Renal pelvis (tissue), 4 donors: ENCODE results near the gene VTI1A. TPM values are rescaled to one million over a fixed set of nuclear protein-coding genes. Genes with fewer than 3 reads are reported as not detected.
"Not testable (repeated sequence)": the region's sequence is repeated elsewhere in the genome, so short reads cannot be mapped to it uniquely, and the experiment has no call there.

ENCODE experiments used
- DNase-seq: peaks from one replicate; pipeline ENCODE4 v3.0.0-alpha.2; 2013
- polyA plus RNA-seq, 3 donors: library from polyadenylated mRNA; unstranded; fragments of 120-200 nt; gene quantifications; one replicate each; pipeline ENCODE4 v1.2.1, GENCODE V29; 2013; ENCODE audit not compliant: insufficient read length in 3 of 3

VTI1A gene
- polyA plus RNA-seq, 3 donors = 18.9 to 22.0 (median 20.3) TPM

- no peak for DNase-seq
Measured at GRCh38 chr10:112536663-112537062, 89.6 kb downstream of the VTI1A start.

DNA sequence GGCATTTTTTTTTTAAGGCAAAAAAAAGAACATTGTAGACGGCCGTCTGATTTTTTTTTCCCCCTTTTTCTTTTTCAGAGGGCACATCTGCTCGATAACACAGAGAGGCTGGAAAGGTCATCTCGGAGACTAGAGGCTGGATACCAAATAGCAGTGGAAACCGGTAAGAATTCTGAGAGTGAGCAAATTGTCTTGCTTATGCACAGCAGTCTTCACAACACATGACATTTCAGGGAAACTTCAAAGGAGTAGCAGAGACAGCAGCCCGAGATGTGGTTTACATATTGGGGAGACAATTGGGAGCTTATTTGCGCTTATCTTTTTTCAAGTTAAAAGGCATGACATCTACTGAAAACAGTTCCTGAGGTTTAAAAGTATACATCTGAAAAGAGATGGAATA, 91.2 kb downstream of the VTI1A start:
- no peak for DNase-seq

DNA sequence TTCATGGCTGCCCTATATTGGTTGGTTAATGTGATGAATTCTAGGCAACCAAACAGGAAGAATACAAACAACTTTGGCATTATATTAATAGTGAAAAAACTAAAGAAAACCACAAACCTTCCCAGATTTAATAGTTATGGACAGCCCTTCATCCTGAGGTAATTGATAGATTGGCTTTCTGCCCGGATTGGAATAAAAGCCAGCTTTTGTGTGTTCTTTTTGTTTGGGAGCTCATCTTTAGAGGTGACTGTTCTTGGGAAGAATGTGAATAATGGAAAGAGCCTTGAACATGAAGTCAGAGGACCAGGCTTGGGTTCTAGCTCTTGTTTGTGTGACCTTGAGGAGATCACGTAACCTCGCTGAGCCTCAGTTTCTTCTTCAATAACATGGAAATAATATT, 92.3 kb downstream of the VTI1A start:
- DNase-seq = no peak

DNA sequence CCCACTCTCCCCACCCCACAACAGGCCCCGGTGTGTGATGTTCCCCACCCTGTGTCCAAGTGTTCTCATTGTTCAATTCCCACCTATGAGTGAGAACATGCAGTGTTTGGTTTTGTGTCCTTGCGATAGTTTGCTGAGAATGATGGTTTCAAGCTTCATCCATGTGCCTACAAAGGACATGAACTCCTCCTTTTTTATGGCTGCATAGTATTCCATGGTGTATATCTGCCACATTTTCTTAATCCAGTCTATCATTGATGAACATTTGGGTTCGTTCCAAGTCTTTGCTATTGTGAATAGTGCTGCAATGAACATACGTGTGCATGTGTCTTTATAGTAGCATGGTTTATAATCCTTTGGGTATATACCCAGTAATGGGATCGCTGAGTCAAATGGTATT, 95.8 kb downstream of the VTI1A start:
- DNase-seq = not testable (repeated sequence)

GRCh38 chr10:112546474-112546873, 99.5 kb downstream of the VTI1A start:
- no peak for DNase-seq

DNA sequence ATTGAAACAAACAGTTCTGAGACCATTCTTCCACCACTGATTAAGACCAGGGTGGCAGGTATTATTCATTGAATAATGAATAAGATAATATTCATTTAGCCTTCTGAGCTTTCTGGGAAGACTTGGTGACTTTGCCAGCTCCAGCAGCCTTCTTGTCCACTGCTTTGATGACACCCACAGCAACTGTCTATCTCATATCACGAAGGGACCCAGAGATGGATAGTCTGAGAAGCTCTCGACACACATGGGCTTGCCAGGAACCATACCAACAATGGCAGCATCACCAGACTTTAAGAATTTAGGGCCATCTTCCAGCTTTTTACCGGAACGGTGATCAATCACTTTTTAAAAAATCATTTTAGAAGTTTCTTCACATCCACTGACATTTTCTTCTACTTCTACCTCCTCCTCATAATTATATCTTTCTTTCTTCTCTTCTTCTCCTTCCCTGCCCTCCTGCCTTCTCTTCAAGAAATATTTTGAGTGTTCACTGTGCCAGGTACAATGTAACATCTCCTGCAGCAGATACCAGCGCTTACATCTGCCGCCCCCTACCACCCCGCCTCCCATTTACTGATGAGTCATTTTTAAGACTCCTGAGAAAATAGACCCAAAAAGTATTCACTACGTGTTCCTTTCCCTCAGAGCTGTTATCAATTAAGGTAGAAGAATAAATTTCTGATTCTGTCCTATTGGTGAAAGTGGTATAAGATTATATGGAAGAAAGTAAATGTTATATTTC, 101.7 kb downstream of the VTI1A start:
- DNase-seq = no peak

DNA sequence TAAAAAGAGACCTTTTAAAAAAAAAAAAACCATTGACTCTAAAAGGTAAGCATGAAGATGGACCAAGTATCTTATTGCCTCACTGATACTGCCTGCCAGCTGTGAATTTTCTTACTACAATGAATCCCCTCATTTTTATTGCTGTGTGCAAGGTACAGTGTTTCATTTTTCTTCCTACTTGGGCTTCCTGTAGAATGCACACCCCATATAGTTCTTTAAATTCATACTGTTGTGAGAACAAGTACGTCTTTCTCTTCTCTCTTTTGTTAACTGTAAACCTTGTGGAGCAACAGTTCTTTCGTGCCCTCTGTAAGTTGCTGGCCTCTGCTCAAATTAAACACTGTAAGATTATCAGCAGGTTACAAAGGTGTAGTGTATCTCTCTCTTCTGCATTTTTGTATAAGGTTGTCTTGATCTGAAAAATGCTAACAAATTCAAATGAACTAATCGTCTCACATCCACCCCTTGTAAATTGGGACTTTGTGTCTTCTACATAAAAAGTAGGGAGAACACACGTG, 105.6 kb downstream of the VTI1A start:
- no peak for DNase-seq

DNA sequence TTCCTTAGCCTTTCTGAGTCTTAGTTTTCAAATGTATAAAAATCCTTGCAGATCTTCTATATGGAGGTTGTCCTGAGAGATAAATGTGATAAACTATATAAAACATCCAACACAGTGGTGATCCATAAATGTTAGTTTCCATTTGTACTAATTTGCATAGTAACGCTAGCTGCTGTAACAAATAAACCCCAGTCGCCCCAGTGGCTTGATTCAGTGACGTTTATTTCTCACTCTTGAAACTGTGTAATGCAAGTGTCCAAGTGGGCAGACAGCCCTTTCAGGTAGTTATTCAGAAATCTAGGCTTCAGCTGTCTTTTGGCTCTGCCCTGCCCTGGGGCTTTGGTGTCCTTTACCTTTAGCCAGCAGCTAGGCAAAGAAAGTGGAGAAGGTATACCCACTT, 106.3 kb downstream of the VTI1A start:
- no peak for DNase-seq

DNA sequence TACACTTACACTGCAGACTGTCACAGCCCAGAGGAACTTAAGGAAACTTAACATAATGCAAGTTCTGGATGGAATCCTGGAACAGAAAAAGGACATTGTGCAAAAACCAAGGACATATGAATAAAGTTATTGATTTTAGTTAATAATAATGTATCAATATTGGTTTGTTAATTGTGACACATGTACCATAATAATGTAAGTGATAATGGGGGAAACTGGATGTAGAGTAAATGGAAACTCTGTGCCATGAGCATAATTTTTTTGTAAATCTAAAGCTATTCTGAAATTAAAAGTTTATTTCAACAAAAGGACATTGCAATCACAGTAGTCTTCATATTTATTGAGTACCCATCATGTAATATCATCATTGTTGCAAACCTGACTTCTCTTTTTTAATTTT, 107.2 kb downstream of the VTI1A start:
- no peak for DNase-seq

- DNase-seq = no peak
Measured at GRCh38 chr10:112557197-112557596, 110.2 kb downstream of the VTI1A start.

- no peak for DNase-seq
Measured at GRCh38 chr10:112558476-112559142, 111.6 kb downstream of the VTI1A start.

GRCh38 chr10:112559349-112559748, 112.3 kb downstream of the VTI1A start:
- no peak for DNase-seq

GRCh38 chr10:112562122-112562521, 115.1 kb downstream of the VTI1A start:
- DNase-seq = no peak

GRCh38 chr10:112562809-112563663, 116.0 kb downstream of the VTI1A start:
- no peak for DNase-seq

- DNase-seq = no peak
Measured at GRCh38 chr10:112564337-112564736, 117.3 kb downstream of the VTI1A start.

DNA sequence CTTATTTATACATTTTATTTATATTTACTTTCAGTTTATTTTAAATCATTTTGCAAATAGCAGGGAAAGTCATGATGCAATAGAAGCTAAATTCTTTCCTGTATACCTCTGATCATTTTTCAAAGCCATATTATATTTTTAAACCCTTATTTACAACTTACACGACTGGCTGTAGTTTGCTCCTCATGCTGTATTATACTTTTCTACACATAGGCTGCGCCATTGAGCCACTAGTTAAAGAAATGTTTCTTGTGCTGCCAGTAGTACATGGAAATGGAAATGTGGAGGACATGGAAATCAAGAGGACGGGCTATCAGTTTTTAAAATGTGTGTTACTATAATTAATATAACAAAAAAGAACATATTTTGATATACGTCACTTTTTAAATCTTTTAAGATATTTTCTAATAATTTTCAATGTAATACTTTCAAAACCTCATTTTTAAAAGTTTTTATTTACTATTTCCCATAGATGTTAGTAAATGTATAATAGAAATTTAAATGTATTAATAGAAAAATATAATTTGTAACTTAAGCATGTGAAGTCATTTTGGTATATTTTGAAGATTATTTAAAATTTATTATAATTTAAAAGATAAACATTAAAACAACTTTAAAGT, 118.5 kb downstream of the VTI1A start:
- peak; percentile 75 for DNase-seq

DNA sequence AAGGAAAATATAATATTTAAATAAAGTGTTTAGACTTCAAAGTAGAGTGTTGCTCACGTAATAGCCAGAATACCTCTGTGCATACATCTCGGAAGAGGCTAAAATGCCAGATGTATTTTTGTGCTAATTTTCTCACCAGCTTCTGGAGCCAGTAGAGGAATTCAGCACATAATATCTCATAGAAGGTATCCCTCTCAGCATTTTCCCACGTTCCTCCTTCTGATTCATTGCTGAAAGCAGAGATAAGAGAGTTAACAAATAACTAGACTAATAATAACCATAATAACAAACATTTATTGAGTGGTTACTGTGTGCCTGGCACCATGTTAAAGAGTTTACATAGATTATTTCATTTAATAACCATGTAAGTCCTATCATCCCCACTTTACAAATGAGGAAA, 123.6 kb downstream of the VTI1A start:
- no peak for DNase-seq

DNA sequence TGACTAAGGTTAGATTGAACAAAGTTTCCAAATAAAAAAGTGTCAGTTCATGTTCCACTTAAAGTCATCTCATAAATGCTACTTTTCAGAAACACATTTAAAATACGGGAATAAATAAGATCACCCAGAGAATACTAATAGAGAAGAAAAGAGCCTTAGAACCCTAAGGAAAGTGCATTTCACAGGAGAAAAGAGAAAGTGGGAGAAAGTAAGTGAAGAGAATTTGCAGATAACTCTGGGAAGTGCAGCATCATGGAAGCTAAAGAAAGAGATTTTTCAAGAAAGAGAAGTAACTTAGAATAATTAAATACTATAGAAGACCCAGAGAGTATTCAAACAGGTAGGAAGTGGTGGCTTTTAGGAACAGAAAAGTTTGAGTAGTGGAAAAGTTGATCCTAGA, 132.6 kb downstream of the VTI1A start:
- no peak for DNase-seq

DNA sequence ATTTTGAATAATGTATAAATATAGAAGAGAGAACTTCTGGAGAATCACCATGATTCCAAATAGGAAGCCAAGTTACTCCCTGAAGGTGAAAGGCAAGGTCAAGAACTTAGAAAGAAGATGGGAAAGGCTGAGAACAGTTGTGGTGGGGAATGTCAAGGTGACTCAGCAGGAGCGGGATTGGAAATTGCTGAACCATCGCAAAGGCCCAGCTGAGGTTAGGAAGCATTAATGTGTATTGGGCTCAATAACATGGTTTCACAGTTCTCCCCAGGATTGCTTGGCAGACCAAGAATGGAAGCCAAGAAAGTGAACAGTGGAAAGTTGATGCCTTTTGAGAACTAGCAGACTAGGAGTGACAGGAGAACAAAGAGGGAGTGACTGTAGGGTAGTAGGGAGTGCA, 133.3 kb downstream of the VTI1A start:
- no peak for DNase-seq

- DNase-seq = no peak
Measured at GRCh38 chr10:112581921-112582320, 134.9 kb downstream of the VTI1A start.

DNA sequence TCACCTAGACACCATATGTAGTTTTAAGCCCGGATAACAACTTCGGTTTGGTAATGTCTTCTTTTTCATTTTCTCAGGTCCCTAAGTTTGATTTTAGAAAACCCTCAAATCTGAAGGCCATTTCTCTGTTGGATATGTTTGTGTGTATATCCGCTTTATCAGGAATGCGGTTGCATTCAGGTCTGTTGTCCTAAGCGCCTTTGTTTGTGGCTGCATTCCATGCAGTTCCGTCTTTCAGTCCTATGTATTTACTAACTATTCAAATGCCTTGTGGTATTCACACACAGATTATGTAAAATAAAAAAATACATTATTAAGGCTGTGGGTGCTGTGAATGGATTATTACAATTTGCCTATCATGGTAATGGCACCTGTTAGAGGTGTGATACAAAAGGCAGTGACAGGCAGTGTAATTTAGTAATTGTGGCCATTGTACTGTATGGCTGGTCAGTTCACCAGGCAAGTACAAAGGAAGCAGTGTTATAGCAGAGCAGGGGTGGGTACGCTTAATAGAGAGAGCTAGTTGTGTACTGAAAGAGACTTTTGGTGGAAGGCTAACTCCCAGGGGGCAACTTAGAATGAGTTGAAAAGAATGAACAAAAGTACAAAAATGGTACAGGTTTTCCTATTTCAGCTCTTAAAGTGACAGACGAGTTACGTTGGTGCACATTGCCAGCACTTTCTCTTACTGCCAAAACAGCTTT, 136.4 kb downstream of the VTI1A start:
- no peak for DNase-seq
